Effector memory CD8-positive, alpha-beta T cell (primary cell): Measurements from ENCODE around the gene FGFRL1.
"Not testable (repeated sequence)": the region's sequence is repeated elsewhere in the genome, so short reads cannot be mapped to it uniquely, and the experiment has no call there.

Source experiments
- ATAC-seq: fragments of 150-1000 bp; cut with Tn5 transposase; replicated peaks from 2 replicates; pipeline ENCODE4 v1.10.0; 2021; ENCODE audit warnings: mild to moderate bottlenecking, moderate library complexity
- DNase-seq, 3 experiments: peaks; one replicate each; pipeline ENCODE4 v3.0.0; 2021
- H3K27ac Mint-ChIP-seq, 2 donors: one replicate each; pipeline ENCODE4 v1.8.0; 2022; ENCODE audit warnings: mild to moderate bottlenecking in 2 of 2, mixed read lengths in 2 of 2, moderate library complexity in 2 of 2
- H3K27me3 Mint-ChIP-seq, 2 donors: one replicate each; pipeline ENCODE4 v1.8.0; 2022; ENCODE audit warnings: mixed read lengths in 2 of 2
- H3K36me3 Mint-ChIP-seq: one replicate; pipeline ENCODE4 v1.8.0; 2022; ENCODE audit warnings: mild to moderate bottlenecking, moderate library complexity, mixed read lengths; ENCODE audit not compliant: insufficient read depth
- H3K4me1 Mint-ChIP-seq, 2 donors: one replicate each; pipeline ENCODE4 v1.8.0; 2022; ENCODE audit warnings: low read depth in 2 of 2, mixed read lengths in 2 of 2
- H3K4me3 Mint-ChIP-seq, 2 donors: one replicate each; pipeline ENCODE4 v1.8.0; 2022; ENCODE audit warnings: mild to moderate bottlenecking in 2 of 2, mixed read lengths in 2 of 2, moderate library complexity in 2 of 2
- H3K9me3 Mint-ChIP-seq, 2 donors: one replicate each; pipeline ENCODE4 v1.8.0; 2022; ENCODE audit warnings: mixed read lengths in 2 of 2

Gene FGFRL1

GRCh38 chr4:1052231-1052671, 40.8 kb downstream of the FGFRL1 start:
- DNase-seq (no peak), ATAC-seq (no peak)
- peaks cover 30 to 57% of the 10 kb centered on the region in 2 donors for H3K27me3 Mint-ChIP-seq
- no peaks in the 10 kb centered on the region for H3K9me3 Mint-ChIP-seq
- peaks cover 8% of the 10 kb centered on the region in 2 donors for H3K4me1 Mint-ChIP-seq
- no peak overlapping the region for H3K4me3 Mint-ChIP-seq
- peaks cover 9% of the 10 kb centered on the region for H3K36me3 Mint-ChIP-seq
- no peak overlapping the region for H3K27ac Mint-ChIP-seq

GRCh38 chr4:1053080-1053661, 41.7 kb downstream of the FGFRL1 start:
- Mint-ChIP-seq H3K36me3 (peaks cover 9% of the 10 kb centered on the region), H3K4me3 (peak overlapping the region in 1 of 2 donors; percentile 23), H3K9me3 (no peaks in the 10 kb centered on the region), H3K27me3 (peaks cover 21 to 48% of the 10 kb centered on the region in 2 donors), H3K4me1 (peaks cover 8% of the 10 kb centered on the region in 2 donors), H3K27ac (peak overlapping the region in 1 of 2 donors; percentile 12)
- ATAC-seq: no peak
- no peak for DNase-seq

- H3K36me3 Mint-ChIP-seq, H3K4me1 Mint-ChIP-seq, H3K4me3 Mint-ChIP-seq, H3K9me3 Mint-ChIP-seq, DNase-seq, ATAC-seq: not testable (repeated sequence)
- H3K27me3 Mint-ChIP-seq: peaks cover 15 to 42% of the 10 kb centered on the region in 2 donors
- H3K27ac Mint-ChIP-seq: peak overlapping the region in 1 of 2 donors; percentile 12
Observed at GRCh38 chr4:1053891-1054290, 42.5 kb downstream of the FGFRL1 start.

GRCh38 chr4:1054696-1055242, 43.3 kb downstream of the FGFRL1 start:
- not testable (repeated sequence) for H3K36me3 Mint-ChIP-seq, DNase-seq, H3K4me3 Mint-ChIP-seq, H3K27ac Mint-ChIP-seq, H3K9me3 Mint-ChIP-seq, ATAC-seq, H3K4me1 Mint-ChIP-seq
- peaks cover 7 to 41% of the 10 kb centered on the region in 2 donors for H3K27me3 Mint-ChIP-seq

GRCh38 chr4:1055243-1055701, 43.8 kb downstream of the FGFRL1 start:
- H3K27me3 Mint-ChIP-seq: peaks cover 7 to 41% of the 10 kb centered on the region in 2 donors
- not testable (repeated sequence) for H3K36me3 Mint-ChIP-seq, DNase-seq, H3K4me1 Mint-ChIP-seq, H3K9me3 Mint-ChIP-seq
- peak overlapping the region; percentile 86 to 93 for H3K27ac Mint-ChIP-seq
- H3K4me3 Mint-ChIP-seq: peak overlapping the region; percentile 69 to 79
- peak; percentile 40 for ATAC-seq

- ATAC-seq (peak; percentile 97), DNase-seq (peak; percentile 86 to 88 (median 87))
- Mint-ChIP-seq H3K36me3 (peaks cover 9% of the 10 kb centered on the region), H3K27ac (peak overlapping the region; percentile 86 to 93), H3K4me3 (peak overlapping the region; percentile 69 to 79), H3K9me3 (no peaks in the 10 kb centered on the region), H3K27me3 (peaks cover 7 to 48% of the 10 kb centered on the region in 2 donors), H3K4me1 (peaks cover 8% of the 10 kb centered on the region in 2 donors)
Observed at GRCh38 chr4:1055721-1056590, 44.5 kb downstream of the FGFRL1 start.

GRCh38 chr4:1056671-1057402, 45.4 kb downstream of the FGFRL1 start:
- Mint-ChIP-seq H3K4me3 (no peak overlapping the region), H3K27me3 (peaks cover 11 to 50% of the 10 kb centered on the region in 2 donors), H3K4me1 (peaks cover 8% of the 10 kb centered on the region in 2 donors), H3K36me3 (peaks cover 9% of the 10 kb centered on the region), H3K27ac (peak overlapping the region in 1 of 2 donors; percentile 93), H3K9me3 (no peaks in the 10 kb centered on the region)
- DNase-seq: no peak
- no peak for ATAC-seq

GRCh38 chr4:1057403-1057745, 45.9 kb downstream of the FGFRL1 start:
- no peak overlapping the region for H3K4me3 Mint-ChIP-seq
- peaks cover 17 to 50% of the 10 kb centered on the region in 2 donors for H3K27me3 Mint-ChIP-seq
- DNase-seq: no peak
- H3K9me3 Mint-ChIP-seq: no peaks in the 10 kb centered on the region
- H3K36me3 Mint-ChIP-seq: peaks cover 9% of the 10 kb centered on the region
- no peak for ATAC-seq
- H3K27ac Mint-ChIP-seq: no peak overlapping the region
- H3K4me1 Mint-ChIP-seq: peaks cover 8 to 11% of the 10 kb centered on the region in 2 donors

- H3K36me3 Mint-ChIP-seq: peaks cover 9% of the 10 kb centered on the region
- no peak overlapping the region for H3K27ac Mint-ChIP-seq
- H3K9me3 Mint-ChIP-seq: no peaks in the 10 kb centered on the region
- ATAC-seq (no peak), DNase-seq (no peak)
- H3K4me1 Mint-ChIP-seq: peaks cover 8 to 11% of the 10 kb centered on the region in 2 donors
- peaks cover 20 to 53% of the 10 kb centered on the region in 2 donors for H3K27me3 Mint-ChIP-seq
- no peak overlapping the region for H3K4me3 Mint-ChIP-seq
Observed at GRCh38 chr4:1058198-1058996, 47.0 kb downstream of the FGFRL1 start.

- H3K36me3 Mint-ChIP-seq: peaks cover 9% of the 10 kb centered on the region
- DNase-seq (no peak), ATAC-seq (no peak)
- no peak overlapping the region for H3K27ac Mint-ChIP-seq
- peaks cover 25 to 60% of the 10 kb centered on the region in 2 donors for H3K27me3 Mint-ChIP-seq
- H3K4me3 Mint-ChIP-seq: no peak overlapping the region
- peaks cover 8 to 11% of the 10 kb centered on the region in 2 donors for H3K4me1 Mint-ChIP-seq
- H3K9me3 Mint-ChIP-seq: no peaks in the 10 kb centered on the region
Observed at GRCh38 chr4:1058997-1059665, 47.7 kb downstream of the FGFRL1 start.

- H3K9me3 Mint-ChIP-seq: no peaks in the 10 kb centered on the region
- H3K4me3 Mint-ChIP-seq: no peak overlapping the region
- H3K27me3 Mint-ChIP-seq: peaks cover 32 to 70% of the 10 kb centered on the region in 2 donors
- DNase-seq (no peak), ATAC-seq (no peak)
- H3K27ac Mint-ChIP-seq: no peak overlapping the region
- peaks cover 9% of the 10 kb centered on the region for H3K36me3 Mint-ChIP-seq
- H3K4me1 Mint-ChIP-seq: peaks cover 8 to 11% of the 10 kb centered on the region in 2 donors
Observed at GRCh38 chr4:1060121-1060520, 48.7 kb downstream of the FGFRL1 start.

GRCh38 chr4:1060621-1061020, 49.2 kb downstream of the FGFRL1 start:
- Mint-ChIP-seq H3K36me3 (peaks cover 7% of the 10 kb centered on the region), H3K9me3 (no peaks in the 10 kb centered on the region), H3K27ac (no peak overlapping the region), H3K27me3 (peaks cover 37 to 75% of the 10 kb centered on the region in 2 donors), H3K4me3 (no peak overlapping the region), H3K4me1 (peaks cover 7 to 10% of the 10 kb centered on the region in 2 donors)
- no peak for DNase-seq
- ATAC-seq: no peak
